NOMO-1 (cell line): ENCODE measurements around the gene TRIM37.
A peak's percentile ranks its signal among the peaks of the same experiment; 100 is the strongest.
"Not testable (repeated sequence)": the region's sequence is repeated elsewhere in the genome, so short reads cannot be mapped to it uniquely, and the experiment has no call there.

Experiments
- DNase-seq, 2 experiments: peaks; one replicate each; lab custom pipeline; 2025; ENCODE audit not compliant: unreplicated experiment in 2 of 2; lab: John Stamatoyannopoulos, UW

The TRIM37 gene

GRCh38 chr17:59111539-59111938 lies 4.9 kb upstream of the TRIM37 start:
- no peak for DNase-seq

GRCh38 chr17:59110973-59111372 lies 4.3 kb upstream of the TRIM37 start:
- DNase-seq, result no peak

GRCh38 chr17:59108400-59109102 lies 1.9 kb upstream of the TRIM37 start:
- DNase-seq, result no peak

GRCh38 chr17:59107306-59107670 lies 608 bp upstream of the TRIM37 start:
- DNase-seq, result no peak

- DNase-seq, result peak; percentile 24 to 43
Observed at GRCh38 chr17:59105852-59106462, 723 bp downstream of the TRIM37 start.

- no peak for DNase-seq
Observed at GRCh38 chr17:59101178-59101577, 5.5 kb downstream of the TRIM37 start.

GRCh38 chr17:59097876-59098275 lies 8.8 kb downstream of the TRIM37 start:
- no peak for DNase-seq

GRCh38 chr17:59094861-59095530 lies 11.7 kb downstream of the TRIM37 start:
- no peak for DNase-seq

GRCh38 chr17:59093702-59094231 lies 12.9 kb downstream of the TRIM37 start:
- no peak for DNase-seq

GRCh38 chr17:59093145-59093701 lies 13.5 kb downstream of the TRIM37 start:
- no peak for DNase-seq

- DNase-seq, result not testable (repeated sequence)
Observed at GRCh38 chr17:59090593-59090992, 16.1 kb downstream of the TRIM37 start.

- no peak for DNase-seq
Observed at GRCh38 chr17:59084154-59084553, 22.5 kb downstream of the TRIM37 start.

GRCh38 chr17:59074494-59074893 lies 32.2 kb downstream of the TRIM37 start:
- no peak for DNase-seq

- no peak for DNase-seq
Observed at GRCh38 chr17:59073972-59074371, 32.7 kb downstream of the TRIM37 start.

- DNase-seq, result no peak
Observed at GRCh38 chr17:59069856-59070255, 36.8 kb downstream of the TRIM37 start.

- no peak for DNase-seq
Observed at GRCh38 chr17:59067756-59068155, 38.9 kb downstream of the TRIM37 start.

- DNase-seq, result no peak
Observed at GRCh38 chr17:59067340-59067739, 39.3 kb downstream of the TRIM37 start.

- no peak for DNase-seq
Observed at GRCh38 chr17:59062509-59062908, 44.2 kb downstream of the TRIM37 start.

- no peak for DNase-seq
Observed at GRCh38 chr17:59056857-59057256, 49.8 kb downstream of the TRIM37 start.

- no peak for DNase-seq
Observed at GRCh38 chr17:59049798-59050197, 56.9 kb downstream of the TRIM37 start.

- no peak for DNase-seq
Observed at GRCh38 chr17:59047616-59048015, 59.1 kb downstream of the TRIM37 start.

GRCh38 chr17:59046192-59046591 lies 60.5 kb downstream of the TRIM37 start:
- DNase-seq, result no peak
